HL-60 (cell line): ENCODE measurements around the gene SULT2B1.

ENCODE experiments used
- DNase-seq, 2 experiments: peaks; one replicate each; pipeline ENCODE4 v3.0.0-alpha.2; 2010 to 2020; ENCODE audit warnings: low read depth in 1 of 2, low spot score in 1 of 2
- H3K27ac ChIP-seq: fragments of 250-450 bp; sonication (Bioruptor Pico); replicated peaks from 2 replicates; pipeline ENCODE4 v1.5.1; 2020; ENCODE audit warnings: mild to moderate bottlenecking, moderate library complexity
- H3K27me3 ChIP-seq: fragments of 250-450 bp; sonication (Bioruptor Pico); 2 replicates; pipeline ENCODE4 v1.5.1; 2021; ENCODE audit warnings: mild to moderate bottlenecking, moderate library complexity; ENCODE audit not compliant: insufficient read depth, poor library complexity, severe bottlenecking
- H3K4me3 ChIP-seq: replicated peaks from 2 replicates; pipeline ENCODE4 v1.5.1; 2011; ENCODE audit warnings: mild to moderate bottlenecking, control low read depth, low read length; ENCODE audit not compliant: insufficient read depth
- GABPA ChIP-seq: IDR thresholded peaks from 2 replicates; pipeline ENCODE4 v1.6.1; 2012; ENCODE audit warnings: low read depth
- POLR2AphosphoS5 ChIP-seq: IDR thresholded peaks from 2 replicates; pipeline ENCODE4 v1.6.1; 2012; ENCODE audit warnings: low read depth
- SPI1 ChIP-seq: IDR thresholded peaks from 2 replicates; pipeline ENCODE4 v1.6.1; 2012; ENCODE audit warnings: low read depth, mild to moderate bottlenecking, borderline replicate concordance
- TF ChIP-seq, protein P1 (sequence below): IDR thresholded peaks from 2 replicates; pipeline ENCODE4 v1.6.1; 2012; ENCODE audit warnings: low read depth; ENCODE audit not compliant: insufficient replicate concordance
- TF ChIP-seq, protein P2 (sequence below): IDR thresholded peaks from one replicate; pipeline ENCODE4 v1.5.1; 2011; ENCODE audit warnings: low read length, control low read depth, inconsistent platforms; ENCODE audit not compliant: insufficient read depth

Gene SULT2B1

DNA sequence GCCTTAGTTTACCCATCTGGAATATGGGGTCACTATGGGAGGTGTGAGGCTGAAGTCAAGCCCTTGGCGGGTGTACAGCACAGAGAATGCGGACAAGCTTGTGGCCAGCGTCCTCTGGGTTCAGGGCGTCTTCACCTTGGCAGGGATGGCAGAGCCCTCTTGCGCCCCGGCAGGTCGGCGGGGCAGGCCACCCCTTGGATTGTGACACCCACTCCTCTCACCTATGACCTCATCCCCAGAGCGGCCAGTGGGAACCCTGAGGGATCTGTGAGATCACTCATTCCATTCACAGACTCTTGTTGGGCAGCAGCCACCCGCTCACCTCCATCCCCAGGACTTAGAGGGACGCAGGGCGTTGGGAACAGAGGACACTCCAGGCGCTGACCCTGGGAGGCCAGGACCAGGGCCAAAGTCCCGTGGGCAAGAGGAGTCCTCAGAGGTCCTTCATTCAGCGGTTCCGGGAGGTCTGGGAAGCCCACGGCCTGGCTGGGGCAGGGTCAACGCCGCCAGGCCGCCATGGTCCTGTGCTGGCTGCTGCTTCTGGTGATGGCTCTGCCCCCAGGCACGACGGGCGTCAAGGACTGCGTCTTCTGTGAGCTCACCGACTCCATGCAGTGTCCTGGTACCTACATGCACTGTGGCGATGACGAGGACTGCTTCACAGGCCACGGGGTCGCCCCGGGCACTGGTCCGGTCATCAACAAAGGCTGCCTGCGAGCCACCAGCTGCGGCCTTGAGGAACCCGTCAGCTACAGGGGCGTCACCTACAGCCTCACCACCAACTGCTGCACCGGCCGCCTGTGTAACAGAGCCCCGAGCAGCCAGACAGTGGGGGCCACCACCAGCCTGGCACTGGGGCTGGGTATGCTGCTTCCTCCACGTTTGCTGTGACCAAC, 54.7 kb downstream of the SULT2B1 start, which contains the start of gene SPACA4:
Gene SPACA4 (plus strand): TSS at position 280 of the 896 bp plus-strand sequence. CDS start 237 bp downstream, at position 517.
- H3K27ac ChIP-seq: no peak within 1 kb of the TSS
- DNase-seq: no peak
- no peak within 1 kb of the TSS for H3K4me3 ChIP-seq
- no peaks in the 10 kb centered on the region for H3K27me3 ChIP-seq
- TF ChIP-seq, protein P1, sequence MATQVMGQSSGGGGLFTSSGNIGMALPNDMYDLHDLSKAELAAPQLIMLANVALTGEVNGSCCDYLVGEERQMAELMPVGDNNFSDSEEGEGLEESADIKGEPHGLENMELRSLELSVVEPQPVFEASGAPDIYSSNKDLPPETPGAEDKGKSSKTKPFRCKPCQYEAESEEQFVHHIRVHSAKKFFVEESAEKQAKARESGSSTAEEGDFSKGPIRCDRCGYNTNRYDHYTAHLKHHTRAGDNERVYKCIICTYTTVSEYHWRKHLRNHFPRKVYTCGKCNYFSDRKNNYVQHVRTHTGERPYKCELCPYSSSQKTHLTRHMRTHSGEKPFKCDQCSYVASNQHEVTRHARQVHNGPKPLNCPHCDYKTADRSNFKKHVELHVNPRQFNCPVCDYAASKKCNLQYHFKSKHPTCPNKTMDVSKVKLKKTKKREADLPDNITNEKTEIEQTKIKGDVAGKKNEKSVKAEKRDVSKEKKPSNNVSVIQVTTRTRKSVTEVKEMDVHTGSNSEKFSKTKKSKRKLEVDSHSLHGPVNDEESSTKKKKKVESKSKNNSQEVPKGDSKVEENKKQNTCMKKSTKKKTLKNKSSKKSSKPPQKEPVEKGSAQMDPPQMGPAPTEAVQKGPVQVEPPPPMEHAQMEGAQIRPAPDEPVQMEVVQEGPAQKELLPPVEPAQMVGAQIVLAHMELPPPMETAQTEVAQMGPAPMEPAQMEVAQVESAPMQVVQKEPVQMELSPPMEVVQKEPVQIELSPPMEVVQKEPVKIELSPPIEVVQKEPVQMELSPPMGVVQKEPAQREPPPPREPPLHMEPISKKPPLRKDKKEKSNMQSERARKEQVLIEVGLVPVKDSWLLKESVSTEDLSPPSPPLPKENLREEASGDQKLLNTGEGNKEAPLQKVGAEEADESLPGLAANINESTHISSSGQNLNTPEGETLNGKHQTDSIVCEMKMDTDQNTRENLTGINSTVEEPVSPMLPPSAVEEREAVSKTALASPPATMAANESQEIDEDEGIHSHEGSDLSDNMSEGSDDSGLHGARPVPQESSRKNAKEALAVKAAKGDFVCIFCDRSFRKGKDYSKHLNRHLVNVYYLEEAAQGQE: no peak
- TF ChIP-seq, protein P2, sequence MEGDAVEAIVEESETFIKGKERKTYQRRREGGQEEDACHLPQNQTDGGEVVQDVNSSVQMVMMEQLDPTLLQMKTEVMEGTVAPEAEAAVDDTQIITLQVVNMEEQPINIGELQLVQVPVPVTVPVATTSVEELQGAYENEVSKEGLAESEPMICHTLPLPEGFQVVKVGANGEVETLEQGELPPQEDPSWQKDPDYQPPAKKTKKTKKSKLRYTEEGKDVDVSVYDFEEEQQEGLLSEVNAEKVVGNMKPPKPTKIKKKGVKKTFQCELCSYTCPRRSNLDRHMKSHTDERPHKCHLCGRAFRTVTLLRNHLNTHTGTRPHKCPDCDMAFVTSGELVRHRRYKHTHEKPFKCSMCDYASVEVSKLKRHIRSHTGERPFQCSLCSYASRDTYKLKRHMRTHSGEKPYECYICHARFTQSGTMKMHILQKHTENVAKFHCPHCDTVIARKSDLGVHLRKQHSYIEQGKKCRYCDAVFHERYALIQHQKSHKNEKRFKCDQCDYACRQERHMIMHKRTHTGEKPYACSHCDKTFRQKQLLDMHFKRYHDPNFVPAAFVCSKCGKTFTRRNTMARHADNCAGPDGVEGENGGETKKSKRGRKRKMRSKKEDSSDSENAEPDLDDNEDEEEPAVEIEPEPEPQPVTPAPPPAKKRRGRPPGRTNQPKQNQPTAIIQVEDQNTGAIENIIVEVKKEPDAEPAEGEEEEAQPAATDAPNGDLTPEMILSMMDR: no peak
- no peak for TF ChIP-seq SPI1
- no peak for TF ChIP-seq POLR2AphosphoS5
- no peak for TF ChIP-seq GABPA

DNA sequence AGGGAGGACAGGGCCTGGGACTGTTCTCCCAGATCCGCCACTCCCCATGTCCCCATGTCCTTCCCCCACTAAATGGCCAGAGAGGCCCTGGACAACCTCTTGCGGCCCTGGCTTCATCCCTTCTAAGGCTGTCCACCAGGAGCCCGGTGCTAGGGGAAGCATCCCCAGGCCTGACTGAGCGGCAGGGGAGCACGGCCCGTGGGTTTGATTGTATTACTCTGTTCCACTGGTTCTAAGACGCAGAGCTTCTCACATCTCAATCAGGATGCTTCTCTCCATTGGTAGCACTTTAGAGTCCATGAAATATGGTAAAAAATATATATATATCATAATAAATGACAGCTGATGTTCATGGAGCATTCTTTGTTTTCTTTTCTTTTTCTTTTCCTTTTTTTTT, 55.4 kb downstream of the SULT2B1 start:
- no peak overlapping the region for H3K4me3 ChIP-seq
- TF ChIP-seq GABPA: no peak
- TF ChIP-seq POLR2AphosphoS5: no peak
- TF ChIP-seq, protein P2: no peak
- no peak for TF ChIP-seq SPI1
- TF ChIP-seq, protein P1: no peak
- DNase-seq: no peak
- no peak overlapping the region for H3K27ac ChIP-seq
- H3K27me3 ChIP-seq: no peaks in the 10 kb centered on the region

DNA sequence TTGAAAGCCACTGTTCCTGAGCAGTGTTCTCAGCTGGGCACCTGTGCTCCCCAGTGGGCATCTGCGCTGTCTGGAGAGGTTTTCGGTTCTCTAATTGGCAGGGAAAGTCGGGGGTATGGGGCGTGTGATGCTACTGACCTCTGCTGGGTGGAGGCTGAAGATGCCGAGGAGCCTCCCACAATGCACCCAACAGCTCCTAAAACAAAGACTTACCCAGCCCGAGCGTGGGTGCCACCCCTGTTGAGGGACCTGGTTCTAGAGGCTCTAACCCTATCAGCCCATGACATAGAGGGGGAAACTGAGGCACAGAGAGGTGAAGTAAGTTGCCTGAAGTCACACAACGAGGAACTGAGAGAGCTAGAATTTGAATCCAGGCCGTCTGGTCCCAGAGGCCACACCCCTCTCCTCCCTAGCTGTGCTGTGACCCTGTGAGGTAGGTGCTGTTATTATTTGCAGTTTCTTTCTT, 56.9 kb downstream of the SULT2B1 start:
- DNase-seq: peak in 1 of 2 experiments; percentile 73
- no peak overlapping the region for H3K4me3 ChIP-seq
- TF ChIP-seq, protein P2: peak; percentile 89
- TF ChIP-seq, protein P1: no peak
- TF ChIP-seq POLR2AphosphoS5 (no peak), GABPA (no peak)
- H3K27ac ChIP-seq: no peak overlapping the region
- no peaks in the 10 kb centered on the region for H3K27me3 ChIP-seq
